Tracheal epithelial cell (primary cell): Measurements from ENCODE around the gene KLHDC8A. TPM values are rescaled to one million over a fixed set of nuclear protein-coding genes. Genes with fewer than 3 reads are reported as not detected.

Experiments used
- total RNA-seq: library from RNA; depleted of rRNA; stranded (reverse); fragments of >200 nt; gene quantifications from 2 replicates; pipeline ENCODE4 v1.2.1, GENCODE V29; 2014

The KLHDC8A gene, protein sequence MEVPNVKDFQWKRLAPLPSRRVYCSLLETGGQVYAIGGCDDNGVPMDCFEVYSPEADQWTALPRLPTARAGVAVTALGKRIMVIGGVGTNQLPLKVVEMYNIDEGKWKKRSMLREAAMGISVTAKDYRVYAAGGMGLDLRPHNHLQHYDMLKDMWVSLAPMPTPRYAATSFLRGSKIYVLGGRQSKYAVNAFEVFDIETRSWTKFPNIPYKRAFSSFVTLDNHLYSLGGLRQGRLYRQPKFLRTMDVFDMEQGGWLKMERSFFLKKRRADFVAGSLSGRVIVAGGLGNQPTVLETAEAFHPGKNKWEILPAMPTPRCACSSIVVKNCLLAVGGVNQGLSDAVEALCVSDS
- total RNA-seq = 0.24 TPM in 1 of 2 replicates, not detected in the other

DNA sequence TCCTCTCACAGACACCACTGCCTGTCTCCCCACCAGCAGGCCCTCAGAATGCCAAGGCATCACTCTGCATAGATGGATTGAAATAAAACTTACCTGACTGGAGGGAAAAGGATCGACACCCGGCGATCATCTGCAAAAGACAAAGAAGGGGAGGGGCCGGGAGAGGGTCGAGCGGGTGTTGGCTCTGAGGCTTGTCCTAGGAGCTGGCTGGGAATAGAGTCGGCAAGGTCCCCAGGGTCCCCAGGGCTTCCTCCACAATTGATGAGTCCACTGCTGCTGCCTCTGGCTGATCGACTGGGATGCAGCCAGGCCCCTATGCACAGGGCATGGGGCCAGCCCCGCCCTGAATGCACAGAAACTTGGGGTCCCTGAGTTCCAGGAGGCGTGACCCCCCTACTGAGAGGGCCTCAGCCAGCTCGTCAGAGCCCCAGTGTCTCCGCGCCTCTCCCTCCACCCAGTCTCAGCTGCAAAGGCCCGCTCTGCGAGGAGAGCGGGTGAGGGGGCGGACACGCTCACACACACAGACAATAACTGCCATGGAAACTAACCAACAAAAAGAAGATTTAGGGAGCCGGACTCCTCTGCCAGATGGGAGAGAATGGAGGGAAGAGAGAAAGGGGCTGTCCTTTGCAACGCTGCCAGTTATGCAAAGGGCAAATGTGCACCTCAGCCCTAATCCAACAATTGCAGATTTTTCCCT is at the start of gene KLHDC8A:
Gene KLHDC8A, minus strand, starts transcription at position 483 of the 700 bp plus-strand sequence. CDS start 13,318 bp downstream, outside the sequence.

DNA sequence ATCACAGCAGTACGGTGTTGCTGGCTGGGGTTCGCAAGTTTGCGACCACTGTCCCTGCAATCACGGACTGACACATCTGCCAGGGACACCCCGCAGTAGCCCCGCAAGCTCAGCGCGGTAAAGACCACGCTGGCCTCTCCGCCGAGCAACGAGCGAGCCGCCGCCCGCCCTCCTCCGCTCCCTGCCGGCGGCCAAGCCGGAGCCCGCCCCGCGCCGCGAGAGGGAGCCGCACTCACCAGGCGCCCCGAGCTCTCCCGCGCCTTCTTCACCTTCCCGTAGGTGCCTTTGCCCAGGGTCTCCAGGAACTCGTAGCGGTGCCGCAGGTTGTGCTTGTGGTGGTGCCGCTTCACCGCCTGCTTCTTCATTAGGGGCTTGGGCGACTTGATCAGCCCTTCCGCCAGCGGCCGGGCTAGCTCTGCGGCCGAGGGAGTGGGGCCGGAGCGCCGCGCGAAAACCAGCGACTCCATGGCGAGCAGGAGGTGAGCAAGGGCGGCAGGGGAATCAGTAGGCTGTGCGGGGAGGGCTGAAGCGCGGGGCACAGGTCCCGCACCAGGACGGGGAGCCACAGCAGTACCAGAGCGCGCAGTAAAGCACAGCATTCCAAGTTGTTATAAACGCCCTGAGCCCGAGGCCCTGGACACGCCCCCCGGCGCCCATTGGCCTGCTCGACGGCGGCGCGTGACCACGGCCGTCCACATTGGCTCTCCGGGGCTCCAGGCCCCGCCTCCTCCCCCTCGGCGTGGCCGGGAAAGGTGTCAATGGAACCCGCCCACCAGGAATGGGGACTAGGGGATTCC is 35.4 kb downstream of the KLHDC8A start, which contains the start of gene NUAK2:
Gene NUAK2, minus strand, starts transcription at position 584 of the 797 bp plus-strand sequence. Its CDS starts 117 bp downstream, at position 467.

Other genes starting within 250 kb of the KLHDC8A start
- gene RBBP5, start 234.9 kb downstream of the KLHDC8A start, total RNA-seq = 16.6 and 19.4 TPM in 2 replicates
- gene DSTYK, start 145.2 kb downstream of the KLHDC8A start, total RNA-seq = 10.8 and 12.1 TPM in 2 replicates
- gene TMCC2, start 129.0 kb downstream of the KLHDC8A start, total RNA-seq = 0.64 and 1.4 TPM in 2 replicates
- gene NUAK2, start 35.2 kb downstream of the KLHDC8A start, total RNA-seq = 6.2 and 21.9 TPM in 2 replicates
- gene LEMD1, start 65.1 kb upstream of the KLHDC8A start, total RNA-seq = 3.6 and 10.4 TPM in 2 replicates
- 0.24 and 0.85 TPM in 2 replicates for gene BLACAT1, start 99.1 kb upstream of the KLHDC8A start, total RNA-seq
- gene CDK18, start 147.7 kb upstream of the KLHDC8A start, total RNA-seq = 6.0 and 19.5 TPM in 2 replicates